Superior temporal gyrus (tissue), 1 donor: ENCODE results near the gene COMMD3.

Experiments used
- DNase-seq: peaks from one replicate; pipeline ENCODE4 v3.0.0-alpha.2; 2016; ENCODE audit errors: extremely low spot score

COMMD3 gene

GRCh38 chr10:22366771-22367170 lies 50.6 kb downstream of the COMMD3 start:
- no peak for DNase-seq

GRCh38 chr10:22367471-22367870 lies 51.3 kb downstream of the COMMD3 start:
- no peak for DNase-seq

- DNase-seq, result no peak
Observed at GRCh38 chr10:22368402-22368801, 52.2 kb downstream of the COMMD3 start.

GRCh38 chr10:22368981-22369380 lies 52.8 kb downstream of the COMMD3 start:
- no peak for DNase-seq

- DNase-seq, result no peak
Observed at GRCh38 chr10:22369434-22370072, 53.4 kb downstream of the COMMD3 start.
